Sigmoid colon (tissue), 4 donors: Measurements from ENCODE around the gene ZP1.
A peak's percentile ranks its signal among the peaks of the same experiment; 100 is the strongest.

Experiments used
- EP300 ChIP-seq, 4 donors: sonication (generic); formaldehyde crosslinking; IDR thresholded peaks; one replicate each; pipeline ENCODE4 v1.6.1; 2017; ENCODE audit warnings: antibody characterized with exemption in 4 of 4
- POLR2A ChIP-seq, 2 donors: fragments of 450-650 bp; IDR thresholded peaks; one replicate each; pipeline ENCODE4 v1.6.1; 2016; ENCODE audit warnings: antibody characterized with exemption in 2 of 2, mild to moderate bottlenecking in 2 of 2, moderate library complexity in 2 of 2
- POLR2AphosphoS5 ChIP-seq, 4 donors: sonication (generic); formaldehyde crosslinking; IDR thresholded peaks; one replicate each; pipeline ENCODE4 v1.6.1; 2017; ENCODE audit warnings: antibody characterized with exemption in 4 of 4
- TF ChIP-seq, protein P1 (sequence below), 4 experiments: fragments of 450-650 bp in 3 of 4; fragments of 200-600 bp in 1 of 4; IDR thresholded peaks; one replicate each; pipeline ENCODE4 v1.5.1; 2016 to 2019; ENCODE audit warnings: antibody characterized with exemption in 4 of 4, mild to moderate bottlenecking in 3 of 4, moderate library complexity in 2 of 4

DNA sequence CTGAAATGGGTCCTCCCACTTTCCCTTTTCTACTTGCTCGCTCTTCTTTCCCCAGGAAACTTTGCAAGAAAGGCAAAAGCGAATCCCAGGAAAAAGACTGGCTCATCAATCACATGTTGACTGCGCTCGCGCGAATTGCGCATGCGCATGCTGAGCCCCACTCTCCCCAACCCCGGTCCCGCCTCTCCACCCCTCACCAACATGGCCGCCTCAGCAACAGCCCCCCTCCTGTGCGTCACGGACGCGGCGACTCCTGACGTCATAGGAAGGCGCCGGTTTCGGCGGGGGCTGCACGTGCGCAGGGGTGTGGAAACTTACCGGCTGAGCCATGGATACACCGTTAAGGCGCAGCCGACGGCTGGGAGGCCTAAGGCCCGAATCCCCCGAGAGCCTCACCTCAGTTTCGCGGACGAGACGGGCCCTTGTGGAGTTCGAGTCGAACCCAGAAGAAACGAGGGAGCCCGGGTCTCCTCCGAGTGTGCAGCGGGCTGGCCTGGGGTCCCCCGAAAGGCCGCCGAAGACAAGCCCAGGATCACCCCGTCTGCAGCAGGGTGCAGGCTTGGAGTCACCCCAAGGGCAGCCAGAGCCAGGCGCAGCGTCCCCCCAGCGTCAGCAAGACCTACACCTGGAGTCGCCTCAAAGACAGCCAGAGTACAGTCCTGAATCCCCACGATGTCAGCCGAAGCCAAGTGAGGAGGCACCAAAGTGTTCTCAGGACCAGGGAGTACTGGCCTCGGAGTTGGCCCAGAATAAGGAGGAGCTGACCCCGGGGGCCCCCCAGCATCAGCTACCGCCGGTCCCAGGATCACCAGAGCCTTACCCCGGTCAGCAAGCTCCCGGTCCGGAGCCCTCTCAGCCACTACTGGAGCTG lies 25.3 kb upstream of the ZP1 start, which contains the start of gene CCDC86:
- TF ChIP-seq EP300 (IDR thresholded peaks at IDR 0.05) (peak in 2 of 4 donors; percentile 39 to 85), POLR2A (IDR thresholded peaks at IDR 0.05) (no peak), POLR2AphosphoS5 (IDR thresholded peaks at IDR 0.05) (peak; percentile 57 to 92 (median 72))
- TF ChIP-seq, protein P1, sequence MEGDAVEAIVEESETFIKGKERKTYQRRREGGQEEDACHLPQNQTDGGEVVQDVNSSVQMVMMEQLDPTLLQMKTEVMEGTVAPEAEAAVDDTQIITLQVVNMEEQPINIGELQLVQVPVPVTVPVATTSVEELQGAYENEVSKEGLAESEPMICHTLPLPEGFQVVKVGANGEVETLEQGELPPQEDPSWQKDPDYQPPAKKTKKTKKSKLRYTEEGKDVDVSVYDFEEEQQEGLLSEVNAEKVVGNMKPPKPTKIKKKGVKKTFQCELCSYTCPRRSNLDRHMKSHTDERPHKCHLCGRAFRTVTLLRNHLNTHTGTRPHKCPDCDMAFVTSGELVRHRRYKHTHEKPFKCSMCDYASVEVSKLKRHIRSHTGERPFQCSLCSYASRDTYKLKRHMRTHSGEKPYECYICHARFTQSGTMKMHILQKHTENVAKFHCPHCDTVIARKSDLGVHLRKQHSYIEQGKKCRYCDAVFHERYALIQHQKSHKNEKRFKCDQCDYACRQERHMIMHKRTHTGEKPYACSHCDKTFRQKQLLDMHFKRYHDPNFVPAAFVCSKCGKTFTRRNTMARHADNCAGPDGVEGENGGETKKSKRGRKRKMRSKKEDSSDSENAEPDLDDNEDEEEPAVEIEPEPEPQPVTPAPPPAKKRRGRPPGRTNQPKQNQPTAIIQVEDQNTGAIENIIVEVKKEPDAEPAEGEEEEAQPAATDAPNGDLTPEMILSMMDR (IDR thresholded peaks at IDR 0.05): no peak
